Measurements from ENCODE around the gene ARHGAP4.
A peak's percentile ranks its signal among the peaks of the same experiment; 100 is the strongest.

The ARHGAP4 gene

GRCh38 chrX:153903238-153903980 is 22.7 kb downstream of the ARHGAP4 start:
- DNase-seq: no peak

DNA sequence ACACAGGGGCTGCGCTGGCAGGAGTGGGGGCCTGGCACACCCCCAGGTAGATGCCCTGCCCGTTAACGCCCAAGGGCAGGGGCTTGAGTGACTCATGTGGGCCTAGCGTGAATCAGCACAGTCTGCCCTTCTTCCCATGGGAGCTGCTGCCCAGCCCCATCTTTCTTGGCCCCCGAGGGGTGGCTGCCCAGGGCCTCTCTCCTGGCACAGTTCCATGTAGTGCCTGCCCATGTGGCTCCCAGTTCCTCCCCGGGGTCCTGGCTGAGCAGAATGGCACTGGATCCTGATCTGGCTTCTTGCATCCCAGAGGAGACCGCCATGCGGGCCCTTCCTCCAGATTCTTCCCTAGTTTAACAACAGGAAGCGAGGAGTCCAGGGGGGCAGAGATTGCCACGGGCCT is 23.7 kb downstream of the ARHGAP4 start:
- no peak for DNase-seq

- DNase-seq: no peak
Measured at GRCh38 chrX:153901753-153902140, 24.3 kb downstream of the ARHGAP4 start.

- peak; percentile 62 for DNase-seq
Measured at GRCh38 chrX:153900831-153901752, 25.0 kb downstream of the ARHGAP4 start.

DNA sequence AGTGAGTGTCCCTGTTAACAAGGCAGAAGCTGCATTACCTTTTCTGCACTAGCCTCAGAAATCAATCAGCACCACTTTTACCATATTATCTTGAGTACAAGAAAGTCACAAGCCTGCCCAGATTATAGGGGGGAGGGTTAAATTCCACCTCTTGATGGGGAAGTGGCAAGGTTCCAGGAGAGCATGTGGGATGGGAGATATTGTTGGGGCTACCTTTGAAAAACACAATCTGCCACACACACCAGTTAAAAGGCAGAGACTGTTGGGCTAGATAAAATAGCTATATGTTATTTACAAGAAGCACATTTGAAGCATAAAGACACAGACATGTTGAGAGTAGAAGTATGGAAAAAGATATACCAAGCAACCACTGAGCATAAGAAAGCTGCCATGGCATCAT is 28.2 kb downstream of the ARHGAP4 start:
- no peak for DNase-seq

- DNase-seq: no peak
Measured at GRCh38 chrX:153889123-153889522, 36.9 kb downstream of the ARHGAP4 start.

DNA sequence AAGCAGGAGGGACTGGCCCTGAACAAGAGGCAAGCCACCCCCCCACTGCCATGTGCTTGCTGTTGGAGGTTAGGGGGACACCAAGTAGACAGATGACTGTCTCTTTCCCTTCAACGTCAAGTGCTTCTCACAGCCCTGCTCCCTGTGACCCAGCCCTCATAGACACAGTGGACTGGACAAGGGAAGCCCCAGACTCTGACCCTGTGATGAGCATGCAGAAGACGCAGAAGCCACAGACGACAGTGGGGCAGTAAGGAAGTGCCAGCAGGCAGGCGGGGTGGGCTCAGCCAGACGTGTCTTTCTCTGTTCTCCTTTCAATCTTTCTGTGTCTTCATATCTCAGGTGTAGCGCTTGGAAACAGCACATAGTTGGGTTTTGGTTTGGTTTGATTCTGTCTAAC is 37.7 kb downstream of the ARHGAP4 start:
- no peak for DNase-seq

DNA sequence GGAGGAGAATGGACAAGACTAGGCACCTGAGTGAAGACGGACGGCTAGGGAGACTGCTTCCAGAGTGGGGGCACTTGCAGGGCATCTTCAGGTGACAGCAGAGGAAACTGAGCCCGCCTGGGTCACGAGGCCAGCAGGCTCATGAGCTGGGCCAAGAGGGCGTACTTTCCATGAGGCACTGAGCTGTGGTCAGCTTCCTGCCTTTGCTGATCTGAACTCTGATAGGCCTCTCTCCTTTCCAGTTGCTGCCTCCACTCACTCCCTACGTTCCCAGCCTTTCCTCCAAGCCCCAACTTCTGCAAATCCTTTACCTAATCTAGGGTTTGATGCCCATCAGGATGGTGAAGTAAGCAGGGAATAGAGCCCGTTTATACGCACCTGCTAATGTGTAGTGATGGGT is 38.7 kb downstream of the ARHGAP4 start:
- no peak for DNase-seq

DNA sequence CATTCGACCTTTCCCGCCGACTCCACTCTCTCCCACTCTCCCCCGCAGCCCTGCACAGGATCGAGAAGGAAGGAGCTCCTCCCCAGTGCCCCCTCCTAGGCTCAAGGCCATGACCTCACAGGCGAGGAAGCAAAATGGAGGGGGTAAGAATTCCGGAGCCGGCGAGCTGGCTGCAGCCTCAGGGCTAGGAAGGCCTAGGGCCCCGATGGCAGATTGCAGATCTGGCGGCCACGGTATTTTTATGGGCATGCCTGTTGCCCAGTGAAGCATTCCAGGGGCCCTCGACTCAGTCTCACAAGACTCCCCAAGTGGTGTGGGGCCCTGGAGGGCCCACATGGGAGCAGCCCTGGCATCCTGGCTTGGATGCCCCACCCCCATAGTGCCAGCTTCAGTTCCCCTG is 39.1 kb downstream of the ARHGAP4 start:
- DNase-seq: no peak

- DNase-seq: peak; percentile 42
Measured at GRCh38 chrX:153885968-153886903, 39.8 kb downstream of the ARHGAP4 start, which contains the start of gene L1CAM. TSS of gene L1CAM (minus strand) at chrX:153886173. CDS start at chrX:153875836, 10,337 bp downstream.

DNA sequence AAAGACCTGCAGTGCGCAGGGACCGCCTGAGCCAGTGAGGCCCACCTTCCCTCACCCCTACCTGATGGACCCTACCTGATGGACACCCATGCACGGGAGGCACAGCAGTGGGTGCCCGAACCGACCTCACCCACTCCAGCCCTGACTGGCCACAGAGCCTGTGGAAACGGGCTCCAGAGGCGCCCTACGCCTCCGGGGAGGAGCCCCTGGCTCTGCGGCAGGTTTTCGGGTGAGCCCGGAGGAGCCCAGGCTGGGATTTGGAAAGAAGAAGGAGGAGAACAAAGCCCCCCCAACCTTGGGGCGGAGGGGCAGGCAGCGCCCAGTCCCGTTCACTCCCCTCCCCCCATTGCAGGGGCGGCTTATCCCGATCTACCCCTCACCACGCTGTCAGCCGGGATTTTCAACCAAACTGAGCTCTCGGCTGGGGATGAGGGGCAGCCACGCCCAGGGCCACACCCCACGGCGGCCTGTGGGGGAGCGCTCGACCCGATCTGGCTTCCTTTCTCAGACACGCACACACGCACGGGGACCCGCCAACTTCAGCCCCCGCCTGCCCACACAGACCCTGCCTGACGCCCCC is 40.8 kb downstream of the ARHGAP4 start:
- no peak for DNase-seq

DNA sequence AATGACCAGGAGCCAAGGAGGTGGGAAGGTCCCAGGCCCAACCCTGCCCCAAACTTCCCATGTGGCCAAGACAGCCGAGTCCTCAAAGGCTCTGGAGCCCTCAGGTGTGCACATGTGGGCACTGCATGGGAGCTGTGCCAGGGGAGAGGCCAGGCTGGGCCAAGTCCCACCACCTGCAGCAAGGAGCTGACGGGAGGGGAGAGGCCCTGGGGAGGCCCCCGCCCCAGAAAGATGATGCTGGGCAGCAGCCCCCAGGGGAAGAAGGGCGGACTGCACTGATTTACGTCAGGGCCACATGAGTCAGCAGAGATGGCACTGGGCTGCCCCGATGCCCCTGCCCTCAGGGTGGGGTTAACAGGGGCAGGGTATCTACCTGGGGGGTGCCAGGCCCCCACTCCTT is 41.5 kb downstream of the ARHGAP4 start:
- no peak for DNase-seq

GRCh38 chrX:153884136-153884535 is 41.9 kb downstream of the ARHGAP4 start:
- DNase-seq: no peak

GRCh38 chrX:153883163-153883843 is 42.8 kb downstream of the ARHGAP4 start:
- DNase-seq: no peak

DNA sequence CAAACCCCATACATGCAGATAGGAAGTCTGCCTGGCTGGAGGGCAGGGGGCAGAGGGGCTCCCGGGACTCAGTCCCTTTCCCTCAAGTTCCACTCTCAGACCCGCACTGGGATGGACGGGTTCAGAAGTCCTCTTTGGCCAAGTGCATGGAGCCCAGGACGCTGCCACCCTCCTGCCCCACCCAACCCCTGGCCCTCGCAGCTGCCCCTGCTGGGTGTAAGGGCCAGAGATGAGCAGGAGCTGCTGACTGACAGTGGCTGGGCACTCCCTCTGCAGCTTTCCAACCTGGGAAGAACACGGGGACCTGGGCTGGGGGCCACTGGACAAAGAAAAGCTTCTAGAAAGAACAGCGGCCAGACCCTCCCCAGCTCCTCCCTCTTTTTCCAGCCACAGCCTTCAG is 43.5 kb downstream of the ARHGAP4 start:
- no peak for DNase-seq

DNA sequence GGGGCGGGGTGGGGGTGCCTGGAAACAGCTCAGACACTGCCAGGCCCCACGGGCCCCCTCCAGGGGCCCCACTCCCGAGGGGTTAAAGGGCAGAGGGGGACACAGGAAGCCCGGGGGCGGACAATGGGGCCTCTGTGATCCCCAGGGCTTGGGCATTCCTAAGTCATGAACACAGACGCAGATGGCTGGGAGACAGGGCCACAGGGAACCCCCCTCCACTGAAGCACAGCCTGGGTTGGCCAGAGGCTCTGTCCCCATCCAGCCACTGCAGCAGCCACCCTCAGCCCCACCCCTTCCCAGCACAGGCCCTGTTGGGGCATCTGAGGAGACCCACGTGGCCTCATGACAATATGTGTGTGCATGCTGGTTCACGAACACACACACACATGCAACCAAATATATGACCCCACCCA is 44.0 kb downstream of the ARHGAP4 start:
- no peak for DNase-seq

DNA sequence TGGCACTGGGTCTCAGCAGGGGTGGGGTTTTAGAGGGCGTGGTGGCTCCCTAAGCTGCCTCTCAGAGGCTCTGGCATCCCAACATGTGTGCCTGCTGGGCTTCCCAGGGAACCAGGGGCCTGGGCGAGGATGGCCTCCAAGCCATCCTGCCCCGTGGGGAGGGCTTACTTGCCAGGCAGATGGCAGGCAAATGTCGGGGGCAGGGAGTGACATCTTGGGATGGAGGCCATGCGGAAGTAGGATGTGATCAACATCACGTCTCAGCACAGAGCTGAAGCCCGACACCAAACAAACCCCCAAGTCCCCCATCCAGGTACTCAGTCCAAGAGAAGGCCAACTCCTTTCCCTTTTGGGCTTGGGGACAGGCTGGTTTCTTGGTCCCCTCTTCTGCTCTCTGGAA is 44.8 kb downstream of the ARHGAP4 start:
- DNase-seq: no peak

- no peak for DNase-seq
Measured at GRCh38 chrX:153880440-153880815, 45.6 kb downstream of the ARHGAP4 start.

- no peak for DNase-seq
Measured at GRCh38 chrX:153879741-153880439, 46.2 kb downstream of the ARHGAP4 start.

DNA sequence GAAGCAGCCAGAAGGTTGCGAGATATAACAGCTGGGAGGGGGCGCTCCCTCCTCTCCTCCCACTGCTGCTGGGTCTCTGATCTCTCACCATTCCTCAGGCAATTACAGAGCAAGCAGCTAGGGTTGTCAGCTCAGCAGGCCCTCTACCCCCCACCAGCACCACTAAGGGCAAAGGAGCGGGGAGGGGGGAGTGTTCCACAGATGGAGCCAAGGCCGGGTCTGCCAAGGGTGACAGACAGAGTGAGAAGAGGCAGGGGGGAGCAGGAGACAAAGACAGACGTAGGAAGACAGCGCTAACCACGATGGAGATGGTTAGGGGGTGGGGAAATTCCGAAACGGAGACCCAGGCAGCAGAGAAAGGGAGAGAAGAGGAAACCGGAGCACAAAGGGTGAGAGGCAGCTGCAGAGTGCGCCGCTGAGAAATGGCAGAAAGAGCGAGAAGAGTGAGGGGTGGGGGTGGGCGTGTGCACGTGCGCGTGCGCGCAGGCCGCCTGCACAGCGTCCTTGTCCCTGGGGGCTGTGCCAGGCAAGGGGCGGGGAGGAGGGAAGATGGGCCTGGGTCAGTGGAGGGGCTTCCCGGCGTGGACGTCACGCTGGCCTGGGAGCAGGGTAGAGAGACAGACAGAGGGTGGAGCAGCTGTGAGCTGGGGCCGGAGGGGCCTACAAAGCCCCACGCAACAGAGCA is 47.0 kb downstream of the ARHGAP4 start:
- peak; percentile 26 for DNase-seq

DNA sequence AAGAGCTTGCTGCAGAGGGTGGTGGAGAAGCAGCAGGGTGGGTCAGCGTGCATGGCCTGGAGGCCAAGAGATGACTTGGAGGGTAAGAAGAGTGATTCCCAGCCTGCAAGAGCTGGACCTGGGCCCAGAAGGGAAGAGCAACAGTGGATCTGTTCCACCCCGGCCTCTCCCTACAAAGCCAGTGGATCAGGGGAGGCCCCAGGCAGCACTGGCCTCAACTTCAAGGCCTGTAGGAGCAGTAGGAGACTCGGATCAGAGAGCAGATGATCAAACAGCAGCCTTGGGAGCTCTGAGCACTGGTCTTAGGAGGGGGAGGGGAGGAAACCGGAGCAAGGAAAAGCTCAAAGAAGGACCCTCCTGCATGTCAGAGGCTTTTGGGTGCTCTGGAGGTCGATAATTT is 47.7 kb downstream of the ARHGAP4 start:
- DNase-seq: no peak
